A673 (cell line): ENCODE data around the gene BPIFB2. TPM values are rescaled to one million over a fixed set of nuclear protein-coding genes. Genes with fewer than 3 reads are reported as not detected.

Experiments
- BruUV-seq: library from RNA; stranded (reverse); fragments of 400-500 nt; replicated peaks from 2 replicates; lab custom pipeline; 2021; lab: Mats Ljungman, UMichigan
- CTCF ChIA-PET: fragments of 300-600 bp; sonication (Branson Sonifier 250); formaldehyde crosslinking; loops from one replicate; lab custom pipeline; 2022; ENCODE audit warnings: antibody characterized with exemption; lab: Charles Lee
- POLR2A ChIA-PET: fragments of 300-600 bp; sonication (Branson Sonifier 250); formaldehyde crosslinking; loops from one replicate; lab custom pipeline; 2022; ENCODE audit warnings: antibody characterized with exemption; ENCODE audit not compliant: low non-redundant PET; lab: Charles Lee
- DNase-seq: peaks from one replicate; pipeline ENCODE4 v3.0.0-alpha.2; 2015; ENCODE audit warnings: low spot score
- H3K27ac ChIP-seq: fragments of 200-600 bp; sonication (generic); 2 replicates; pipeline ENCODE4 v1.5.1; 2016; ENCODE audit warnings: mixed run types, low read depth, mild to moderate bottlenecking, mixed read lengths, antibody characterized with exemption, low read length; ENCODE audit not compliant: poor library complexity, severe bottlenecking
- H3K27me3 ChIP-seq: fragments of 200-600 bp; sonication (generic); replicated peaks from 2 replicates; pipeline ENCODE4 v1.6.1; 2017; ENCODE audit warnings: mixed run types, low read depth, mild to moderate bottlenecking, mixed read lengths, antibody characterized with exemption, low read length; ENCODE audit not compliant: insufficient read depth, poor library complexity
- H3K36me3 ChIP-seq: fragments of 200-600 bp; sonication (generic); 2 replicates; pipeline ENCODE4 v1.6.1; 2016; ENCODE audit warnings: mixed run types, mild to moderate bottlenecking, mixed read lengths, antibody characterized with exemption, low read length; ENCODE audit not compliant: insufficient read depth, poor library complexity, severe bottlenecking
- H3K4me1 ChIP-seq: fragments of 200-600 bp; sonication (generic); 2 replicates; pipeline ENCODE4 v1.6.1; 2017; ENCODE audit warnings: mixed run types, mild to moderate bottlenecking, mixed read lengths, antibody characterized with exemption, low read length; ENCODE audit not compliant: insufficient read depth, poor library complexity, severe bottlenecking
- H3K4me3 ChIP-seq: fragments of 200-600 bp; sonication (generic); 2 replicates; pipeline ENCODE4 v1.5.1; 2016; ENCODE audit warnings: low read depth, mixed run types, mild to moderate bottlenecking, mixed read lengths, low read length; ENCODE audit not compliant: poor library complexity, severe bottlenecking
- H3K9me3 ChIP-seq: fragments of 200-600 bp; sonication (generic); 2 replicates; pipeline ENCODE4 v1.6.1; 2016; ENCODE audit warnings: mixed run types, low read depth, mild to moderate bottlenecking, mixed read lengths, antibody characterized with exemption, low read length; ENCODE audit not compliant: poor library complexity, severe bottlenecking
- CTCF ChIP-seq: fragments of 300-800, 200-600 bp; sonication (generic); conservative IDR thresholded peaks from 2 replicates; pipeline ENCODE4 v1.5.1; 2017; ENCODE audit warnings: low read depth, mild to moderate bottlenecking, antibody characterized with exemption, low read length, moderate library complexity, mixed read lengths
- EZH2 ChIP-seq: fragments of 200-600 bp; sonication (generic); IDR thresholded peaks from 2 replicates; pipeline ENCODE4 v1.6.1; 2017; ENCODE audit warnings: borderline replicate concordance, low read depth, mild to moderate bottlenecking, mixed read lengths, antibody characterized with exemption, low read length; ENCODE audit not compliant: poor library complexity, severe bottlenecking
- intact Hi-C: fragments of 100-400 bp; cut with micrococcal nuclease; formaldehyde crosslinking; loops from one replicate; pipeline ENCODE4 v1.10.0; 2022; ENCODE audit not compliant: unreplicated experiment
- total RNA-seq: library from RNA; stranded (reverse); gene quantifications from 2 replicates; pipeline ENCODE4 v1.2.3, GENCODE V29; 2021

The BPIFB2 gene
- total RNA-seq, 1 experiment from 2014 or later, result not detected

DNA sequence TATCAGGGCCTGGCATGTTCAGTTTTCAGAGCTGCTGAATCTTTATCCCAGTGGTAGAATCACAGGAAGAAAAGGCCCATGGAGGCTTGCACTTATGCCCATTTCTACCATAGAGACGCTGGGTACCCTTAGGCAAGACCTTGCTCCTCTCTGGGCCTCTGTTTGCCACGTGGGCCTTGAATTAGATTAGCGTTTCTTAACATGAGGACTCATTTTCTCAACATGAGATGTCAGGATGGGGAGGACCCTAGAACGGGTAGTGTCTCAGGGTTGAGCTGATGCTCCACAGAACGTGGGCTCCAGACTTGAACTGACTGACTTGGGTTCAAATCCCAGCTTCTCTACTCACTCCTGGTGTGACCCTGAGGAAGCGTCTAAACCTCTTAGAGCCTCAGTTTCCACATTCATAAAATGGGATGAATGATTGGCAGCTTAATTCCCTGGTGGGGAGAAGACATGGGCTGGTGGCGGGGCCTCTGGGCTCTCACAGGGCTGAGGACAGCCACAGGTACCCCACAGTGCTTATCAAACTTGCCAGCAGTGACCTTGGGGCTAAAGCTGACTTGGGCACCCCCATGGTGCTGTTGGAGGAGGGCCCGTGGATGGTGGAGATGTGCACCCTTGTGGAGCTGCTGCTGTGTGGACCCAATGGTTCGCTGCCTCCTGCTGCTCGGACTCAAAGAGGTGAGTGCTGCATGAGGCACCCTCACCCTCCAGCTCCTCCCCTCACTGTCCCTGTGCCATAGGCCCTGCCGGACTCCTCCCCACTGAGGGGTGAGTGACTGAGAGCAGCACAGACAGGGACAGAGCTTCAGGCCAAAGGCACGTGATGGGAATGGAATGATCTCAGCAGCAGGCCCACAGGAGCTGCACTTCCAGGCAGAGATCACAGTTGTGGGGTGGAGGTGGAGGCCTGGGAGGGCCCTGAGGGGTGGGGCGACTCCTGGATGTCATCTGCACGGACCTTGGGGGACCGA lies 31.5 kb upstream of the BPIFB2 start:
- intact Hi-C loops, result no loop called here
- ChIA-PET POLR2A (no interaction called here), CTCF (no interaction called here)
- TF ChIP-seq CTCF (no peak), EZH2 (no peak)
- H3K36me3 ChIP-seq, result no peaks in the 10 kb centered on the region
- no peak overlapping the region for H3K4me3 ChIP-seq
- H3K4me1 ChIP-seq, result no peaks in the 10 kb centered on the region
- H3K9me3 ChIP-seq, result no peaks in the 10 kb centered on the region
- H3K27me3 ChIP-seq, result no peaks in the 10 kb centered on the region
- H3K27ac ChIP-seq, result no peak overlapping the region
- no peak for DNase-seq
- BruUV-seq, result no TSS peak

GRCh38 chr20:32976746-32977145 lies 30.8 kb upstream of the BPIFB2 start:
- Histone ChIP-seq H3K36me3 (no peaks in the 10 kb centered on the region), H3K9me3 (no peaks in the 10 kb centered on the region), H3K4me1 (no peaks in the 10 kb centered on the region), H3K27me3 (no peaks in the 10 kb centered on the region), H3K27ac (no peak overlapping the region), H3K4me3 (no peak overlapping the region)
- no TSS peak for BruUV-seq
- POLR2A ChIA-PET, result no interaction called here
- no peak for DNase-seq
- TF ChIP-seq CTCF (no peak), EZH2 (no peak)
- CTCF ChIA-PET, result no interaction called here
- intact Hi-C loops, result no loop called here

GRCh38 chr20:32977281-32978008 lies 30.1 kb upstream of the BPIFB2 start:
- no peak overlapping the region for H3K27ac ChIP-seq
- BruUV-seq, result no TSS peak
- H3K36me3 ChIP-seq, result no peaks in the 10 kb centered on the region
- ChIA-PET CTCF (no interaction called here), POLR2A (no interaction called here)
- intact Hi-C loops, result no loop called here
- no peaks in the 10 kb centered on the region for H3K27me3 ChIP-seq
- no peak for TF ChIP-seq CTCF
- TF ChIP-seq EZH2, result no peak
- no peaks in the 10 kb centered on the region for H3K9me3 ChIP-seq
- no peaks in the 10 kb centered on the region for H3K4me1 ChIP-seq
- no peak for DNase-seq
- H3K4me3 ChIP-seq, result no peak overlapping the region
